Trophoblast cell (in vitro differentiated cells and primary cell): Measurements from ENCODE around the gene KRTAP10-9.
"Not testable (repeated sequence)": the region's sequence is repeated elsewhere in the genome, so short reads cannot be mapped to it uniquely, and the experiment has no call there.

Experiments used
- DNase-seq, 2 donors: peaks; one replicate each; pipeline ENCODE4 v3.0.0-alpha.2; 2016
- H2AFZ ChIP-seq: 2 replicates; pipeline ENCODE4 v1.6.1; 2013; ENCODE audit warnings: low read length, moderate library complexity, mild to moderate bottlenecking; ENCODE audit not compliant: insufficient read depth, poor library complexity
- H2AK5ac ChIP-seq: 2 replicates; pipeline ENCODE4 v1.6.1; 2013; ENCODE audit warnings: mild to moderate bottlenecking, low read length
- H2BK120ac ChIP-seq: 2 replicates; pipeline ENCODE4 v1.6.1; 2013; ENCODE audit warnings: low read length, mild to moderate bottlenecking, moderate library complexity; ENCODE audit not compliant: insufficient read depth, poor library complexity
- H2BK12ac ChIP-seq: 2 replicates; pipeline ENCODE4 v1.6.1; 2013; ENCODE audit warnings: mild to moderate bottlenecking, low read length, moderate library complexity
- H2BK5ac ChIP-seq: 2 replicates; pipeline ENCODE4 v1.6.1; 2013; ENCODE audit warnings: low read length, low read depth, moderate library complexity, mild to moderate bottlenecking; ENCODE audit not compliant: poor library complexity
- H3K14ac ChIP-seq: 2 replicates; pipeline ENCODE4 v1.6.1; 2013; ENCODE audit warnings: mild to moderate bottlenecking, low read length
- H3K18ac ChIP-seq: 2 replicates; pipeline ENCODE4 v1.6.1; 2013; ENCODE audit warnings: mild to moderate bottlenecking, low read length
- H3K23ac ChIP-seq: 2 replicates; pipeline ENCODE4 v1.6.1; 2013; ENCODE audit warnings: low read length
- H3K27ac ChIP-seq: 2 replicates; pipeline ENCODE4 v1.5.1; 2013; ENCODE audit warnings: low read depth, mild to moderate bottlenecking, inconsistent platforms, low read length, moderate library complexity
- H3K27me3 ChIP-seq: 2 replicates; pipeline ENCODE4 v1.6.1; 2013; ENCODE audit warnings: inconsistent platforms, mild to moderate bottlenecking, low read length, moderate library complexity; ENCODE audit not compliant: insufficient read depth
- H3K36me3 ChIP-seq, 2 experiments: 1 replicate in 1 of 2; 2 replicates in 1 of 2; pipeline ENCODE4 v1.6.1; 2013; ENCODE audit warnings: low read length in 2 of 2, mild to moderate bottlenecking in 2 of 2, moderate library complexity in 1 of 2; ENCODE audit not compliant: insufficient read depth in 2 of 2, control insufficient read depth in 1 of 2
- H3K4ac ChIP-seq: 2 replicates; pipeline ENCODE4 v1.6.1; 2013; ENCODE audit warnings: low read depth, mild to moderate bottlenecking, low read length, moderate library complexity
- H3K4me1 ChIP-seq, 2 experiments: 1 replicate in 1 of 2; 2 replicates in 1 of 2; pipeline ENCODE4 v1.6.1; 2013; ENCODE audit warnings: low read length in 2 of 2, mild to moderate bottlenecking in 2 of 2, moderate library complexity in 1 of 2; ENCODE audit not compliant: insufficient read depth in 2 of 2, control insufficient read depth in 1 of 2
- H3K4me2 ChIP-seq: 2 replicates; pipeline ENCODE4 v1.6.1; 2013; ENCODE audit warnings: inconsistent platforms, mild to moderate bottlenecking, low read length, moderate library complexity
- H3K4me3 ChIP-seq: 2 replicates; pipeline ENCODE4 v1.5.1; 2013; ENCODE audit warnings: mild to moderate bottlenecking, low read depth, low read length, inconsistent platforms
- H3K79me1 ChIP-seq: one replicate; pipeline ENCODE4 v1.6.1; 2013; ENCODE audit warnings: low read length
- H3K79me2 ChIP-seq: 2 replicates; pipeline ENCODE4 v1.6.1; 2013; ENCODE audit warnings: low read length, mild to moderate bottlenecking; ENCODE audit not compliant: control insufficient read depth, insufficient read depth, poor library complexity
- H3K9ac ChIP-seq: 2 replicates; pipeline ENCODE4 v1.6.1; 2013; ENCODE audit warnings: mild to moderate bottlenecking, low read length
- H3K9me3 ChIP-seq: 2 replicates; pipeline ENCODE4 v1.6.1; 2013; ENCODE audit warnings: low read depth, mild to moderate bottlenecking, control low read depth, inconsistent platforms, low read length; ENCODE audit not compliant: insufficient read depth
- H4K12ac ChIP-seq: 2 replicates; pipeline ENCODE4 v1.6.1; 2013; ENCODE audit warnings: low read depth, mild to moderate bottlenecking, low read length, moderate library complexity
- H4K8ac ChIP-seq: 2 replicates; pipeline ENCODE4 v1.6.1; 2013; ENCODE audit warnings: low read depth, mild to moderate bottlenecking, low read length, moderate library complexity
- H4K91ac ChIP-seq: one replicate; pipeline ENCODE4 v1.6.1; 2013; ENCODE audit warnings: low read depth, mild to moderate bottlenecking, low read length, moderate library complexity
- WGBS: extraction: QIAGEN DNeasy Blood & Tissue Kit; methylation state at CpG from one replicate; pipeline ENCODE4 v1.1.7; 2013; ENCODE audit warnings: missing lambda C conversion rate; ENCODE audit not compliant: insufficient read length, insufficient coverage; ENCODE audit errors: extremely low coverage; 5-methylcytosine and 5-hydroxymethylcytosine counted together

KRTAP10-9 gene

DNA sequence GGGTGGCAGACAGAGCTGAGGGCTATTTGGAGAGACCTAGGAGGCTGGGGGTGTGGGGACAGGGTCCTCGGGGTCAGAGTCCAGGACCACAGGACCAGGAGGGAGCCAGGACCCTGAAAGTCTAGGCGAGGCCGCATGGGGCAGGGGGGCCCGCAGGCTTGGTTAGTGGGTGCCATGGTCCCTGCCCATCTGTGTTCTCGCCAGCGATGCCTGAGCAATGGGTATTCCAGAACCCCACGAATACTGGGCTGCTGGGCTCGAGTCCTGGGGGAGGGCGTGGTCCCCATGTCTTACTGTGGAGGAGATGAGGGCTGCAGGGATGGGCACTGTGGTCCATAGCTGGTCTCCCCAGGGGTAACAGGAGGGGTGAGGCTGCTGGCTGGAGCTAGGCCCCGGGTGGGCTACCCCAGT lies 36.6 kb upstream of the KRTAP10-9 start:
- Histone ChIP-seq H3K14ac (no peak overlapping the region), H3K4me2 (no peak overlapping the region), H2AK5ac (no peak overlapping the region), H4K12ac (no peak overlapping the region), H3K4ac (no peak overlapping the region), H2BK12ac (no peak overlapping the region), H3K27ac (no peak overlapping the region), H3K4me3 (no peak overlapping the region), H3K9ac (no peak overlapping the region), H2BK5ac (no peak overlapping the region), H4K8ac (no peak overlapping the region), H3K79me1 (peaks cover 10% of the 10 kb centered on the region), H3K27me3 (no peaks in the 10 kb centered on the region), H3K79me2 (no peaks in the 10 kb centered on the region), H3K9me3 (peaks cover 4% of the 10 kb centered on the region), H2AFZ (no peak overlapping the region), H2BK120ac (no peak overlapping the region), H4K91ac (no peak overlapping the region), H3K4me1 (peaks cover 3 to 11% of the 10 kb centered on the region in 2 experiments), H3K18ac (no peak overlapping the region), H3K36me3 (no peaks in the 10 kb centered on the region), H3K23ac (no peak overlapping the region)
- WGBS, result no CpG with 5 or more reads among the region's 10 CpGs
- no peak for DNase-seq

DNA sequence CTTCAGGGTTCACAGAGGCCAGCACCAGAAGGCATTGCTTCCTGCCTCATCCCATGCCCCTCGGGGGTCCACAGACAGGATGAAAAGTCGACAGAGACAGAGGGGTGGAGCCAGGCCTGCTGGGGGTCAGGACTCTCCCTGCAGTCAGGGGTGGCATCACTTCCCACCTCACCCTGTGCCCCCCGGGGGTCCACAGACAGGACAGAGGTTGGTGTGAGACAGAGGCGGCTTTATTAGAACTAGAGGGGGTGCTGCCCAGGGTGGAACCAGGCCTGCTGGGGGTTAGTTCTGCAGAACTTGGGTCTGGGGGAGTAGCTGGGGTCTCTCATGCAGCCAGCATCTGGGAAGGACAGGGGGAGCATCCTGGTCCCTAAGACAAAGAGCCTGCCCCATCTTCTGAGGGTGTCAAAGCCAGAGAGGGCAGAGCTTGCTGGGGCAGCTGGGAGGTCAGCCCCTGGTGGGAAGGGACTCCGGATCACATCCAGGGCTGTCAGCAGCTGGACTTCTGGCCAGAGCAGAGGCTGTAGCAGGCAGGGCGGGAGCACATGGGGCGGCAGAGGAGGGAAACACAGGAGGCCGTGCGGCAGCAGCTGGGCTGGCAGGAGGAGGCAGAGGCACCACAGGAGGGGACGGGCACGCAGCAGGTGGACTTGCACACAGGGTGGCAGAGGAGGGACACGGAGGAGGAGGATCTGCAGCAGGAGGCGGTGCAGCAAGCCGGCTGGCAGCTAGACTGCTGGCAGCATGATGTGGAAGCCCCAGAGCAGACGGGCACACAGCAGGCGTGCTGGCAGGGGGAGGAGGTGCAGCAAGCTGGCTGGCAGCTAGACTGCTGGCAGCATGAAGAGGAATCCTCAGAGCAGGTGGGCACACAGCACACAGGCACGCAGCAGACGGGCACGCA lies 35.7 kb upstream of the KRTAP10-9 start:
- H3K4me3 ChIP-seq, H3K9ac ChIP-seq, H4K91ac ChIP-seq, H3K4me2 ChIP-seq, H3K14ac ChIP-seq, H2BK120ac ChIP-seq, H4K8ac ChIP-seq, H3K9me3 ChIP-seq, DNase-seq, H3K23ac ChIP-seq, H2AK5ac ChIP-seq, H3K27me3 ChIP-seq, H3K4ac ChIP-seq, H2AFZ ChIP-seq, H2BK5ac ChIP-seq, H4K12ac ChIP-seq, H2BK12ac ChIP-seq, H3K27ac ChIP-seq, H3K79me2 ChIP-seq, H3K36me3 ChIP-seq, H3K18ac ChIP-seq: not testable (repeated sequence)
- Histone ChIP-seq H3K4me1 (peaks cover 3 to 13% of the 10 kb centered on the region in 2 experiments), H3K79me1 (peaks cover 10% of the 10 kb centered on the region)
- no CpG with 5 or more reads among the region's 19 CpGs for WGBS

DNA sequence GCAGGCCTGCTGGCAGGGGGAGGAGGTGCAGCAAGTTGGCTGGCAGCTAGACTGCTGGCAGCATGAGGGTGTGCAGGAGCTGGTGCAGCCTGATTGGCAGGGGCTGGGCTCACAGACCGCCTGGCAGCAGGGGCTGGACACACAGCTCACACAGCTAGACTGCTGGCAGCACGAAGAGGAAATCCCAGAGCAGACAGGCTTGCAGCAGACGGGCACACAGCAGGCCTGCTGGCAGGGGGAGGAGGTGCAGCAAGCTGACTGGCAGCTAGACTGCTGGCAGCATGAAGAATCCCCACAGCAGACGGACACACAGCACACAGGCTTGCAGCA lies 35.1 kb upstream of the KRTAP10-9 start:
- DNase-seq, result not testable (repeated sequence)
- WGBS, result no CpG with 5 or more reads among the region's 4 CpGs

DNA sequence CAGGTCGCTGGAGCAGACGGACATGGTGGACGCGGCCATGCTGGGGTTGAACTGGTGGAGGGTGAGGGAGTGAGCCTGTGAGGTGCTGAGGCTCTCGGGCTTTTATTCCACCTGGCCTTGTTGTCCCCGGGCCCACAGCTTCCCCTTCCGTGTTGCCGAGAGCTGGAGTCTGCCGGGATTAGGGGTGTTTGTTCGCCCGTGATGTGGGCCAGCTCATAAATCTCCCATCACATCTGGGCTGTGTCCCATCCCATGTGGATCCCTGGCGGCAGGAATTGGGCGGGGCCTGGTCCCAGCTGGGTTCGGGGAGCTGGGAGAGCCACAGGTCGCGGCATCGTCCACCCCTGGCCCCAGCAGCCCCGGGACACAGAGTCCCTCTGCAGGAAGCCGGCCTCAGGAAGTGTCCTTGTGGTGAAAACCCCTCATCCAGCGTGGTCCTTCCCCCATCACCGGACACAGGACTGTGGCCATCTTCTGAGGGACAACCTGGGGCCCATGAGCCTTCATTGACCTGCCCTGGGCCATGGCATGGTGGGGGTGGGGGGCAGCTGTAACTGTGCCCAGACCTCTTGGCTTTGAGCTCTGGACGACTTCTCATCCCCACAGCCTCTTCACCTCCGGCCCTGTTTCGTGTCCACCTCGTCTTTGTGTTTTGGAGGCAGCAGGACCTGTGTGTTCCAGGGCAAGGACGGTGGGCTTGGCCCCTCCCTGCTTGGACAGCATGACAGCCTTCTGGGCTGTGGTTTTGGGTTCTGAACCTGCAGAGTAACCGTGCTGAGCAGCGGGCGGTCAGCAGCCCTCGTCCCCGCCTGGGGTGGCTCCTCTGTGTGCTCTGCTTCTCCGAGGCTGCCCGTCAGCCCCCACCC lies 34.2 kb upstream of the KRTAP10-9 start, which contains the start of gene KRTAP10-6:
TSS of gene KRTAP10-6 (minus strand) at position 60 of the 866 bp plus-strand sequence. CDS start at position 39, 21 bp downstream.
- no peak within 1 kb of the TSS for H3K18ac ChIP-seq
- H3K36me3 ChIP-seq, result no peaks in the 10 kb centered on the region
- H3K9me3 ChIP-seq, result peaks cover 4% of the 10 kb centered on the region
- H3K27ac ChIP-seq, result no peak within 1 kb of the TSS
- H2BK5ac ChIP-seq, result no peak within 1 kb of the TSS
- H4K12ac ChIP-seq, result no peak within 1 kb of the TSS
- H3K4me3 ChIP-seq, result no peak within 1 kb of the TSS
- no peak within 1 kb of the TSS for H4K8ac ChIP-seq
- H4K91ac ChIP-seq, result peak within 1 kb of the TSS; percentile 49
- no peaks in the 10 kb centered on the region for H3K27me3 ChIP-seq
- no peak within 1 kb of the TSS for H3K4ac ChIP-seq
- no peak within 1 kb of the TSS for H3K9ac ChIP-seq
- peak within 1 kb of the TSS; percentile 41 for H2BK120ac ChIP-seq
- H3K79me1 ChIP-seq, result peaks cover 10% of the 10 kb centered on the region
- WGBS, result no CpG with 5 or more reads among the region's 33 CpGs
- peaks cover 3 to 17% of the 10 kb centered on the region in 2 experiments for H3K4me1 ChIP-seq
- H2AFZ ChIP-seq, result no peak within 1 kb of the TSS
- DNase-seq, result no peak
- no peak within 1 kb of the TSS for H3K4me2 ChIP-seq
- H2BK12ac ChIP-seq, result peak within 1 kb of the TSS; percentile 29
- no peak within 1 kb of the TSS for H3K14ac ChIP-seq
- H2AK5ac ChIP-seq, result peak within 1 kb of the TSS; percentile 27
- no peaks in the 10 kb centered on the region for H3K79me2 ChIP-seq
- H3K23ac ChIP-seq, result no peak within 1 kb of the TSS

More for the DNA sequence above, 35.1 kb upstream of the KRTAP10-9 start:
- not testable (repeated sequence) for H3K23ac ChIP-seq, H3K18ac ChIP-seq, H4K8ac ChIP-seq, H3K14ac ChIP-seq, H4K12ac ChIP-seq, H2AK5ac ChIP-seq, H3K4ac ChIP-seq, H3K36me3 ChIP-seq, H2BK120ac ChIP-seq, H3K27ac ChIP-seq, H3K79me2 ChIP-seq, H2BK12ac ChIP-seq, H3K9me3 ChIP-seq, H2BK5ac ChIP-seq, H3K4me3 ChIP-seq, H3K27me3 ChIP-seq, H2AFZ ChIP-seq, H3K9ac ChIP-seq, H4K91ac ChIP-seq, H3K4me2 ChIP-seq
- H3K79me1 ChIP-seq, result peaks cover 10% of the 10 kb centered on the region
- peaks cover 3 to 17% of the 10 kb centered on the region in 2 experiments for H3K4me1 ChIP-seq
